PC-9 (cell line): ENCODE results near the gene CADM2.

Experiments
- EZH2 ChIP-seq: fragments of 200-600 bp; sonication (generic); IDR thresholded peaks from 2 replicates; pipeline ENCODE4 v1.8.0; 2017; ENCODE audit warnings: antibody characterized with exemption, low read depth
- TF ChIP-seq, protein P1 (sequence below): fragments of 200-600 bp; sonication (generic); conservative IDR thresholded peaks from 2 replicates; pipeline ENCODE4 v1.6.1; 2017; ENCODE audit warnings: mixed run types, antibody characterized with exemption, mild to moderate bottlenecking, moderate library complexity

DNA sequence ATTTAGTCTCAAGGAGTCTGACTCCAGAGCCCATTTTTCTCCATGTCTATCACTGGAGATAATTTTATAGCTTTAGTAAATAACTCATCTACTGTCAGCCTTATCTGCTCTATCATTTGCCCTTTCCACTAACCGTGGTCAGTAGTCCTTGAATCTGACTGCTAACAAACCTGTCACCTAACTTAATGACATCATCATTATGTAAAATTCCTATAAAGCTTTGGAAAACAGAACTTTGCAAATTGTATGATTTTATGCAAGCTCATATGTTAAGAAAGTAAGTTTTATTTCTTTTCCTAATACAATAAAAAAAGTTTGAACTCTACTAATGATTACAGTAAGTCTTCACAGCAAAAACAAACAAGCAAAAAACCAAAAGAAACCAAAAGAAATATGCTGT lies 293.9 kb downstream of the CADM2 start:
- TF ChIP-seq, protein P1, sequence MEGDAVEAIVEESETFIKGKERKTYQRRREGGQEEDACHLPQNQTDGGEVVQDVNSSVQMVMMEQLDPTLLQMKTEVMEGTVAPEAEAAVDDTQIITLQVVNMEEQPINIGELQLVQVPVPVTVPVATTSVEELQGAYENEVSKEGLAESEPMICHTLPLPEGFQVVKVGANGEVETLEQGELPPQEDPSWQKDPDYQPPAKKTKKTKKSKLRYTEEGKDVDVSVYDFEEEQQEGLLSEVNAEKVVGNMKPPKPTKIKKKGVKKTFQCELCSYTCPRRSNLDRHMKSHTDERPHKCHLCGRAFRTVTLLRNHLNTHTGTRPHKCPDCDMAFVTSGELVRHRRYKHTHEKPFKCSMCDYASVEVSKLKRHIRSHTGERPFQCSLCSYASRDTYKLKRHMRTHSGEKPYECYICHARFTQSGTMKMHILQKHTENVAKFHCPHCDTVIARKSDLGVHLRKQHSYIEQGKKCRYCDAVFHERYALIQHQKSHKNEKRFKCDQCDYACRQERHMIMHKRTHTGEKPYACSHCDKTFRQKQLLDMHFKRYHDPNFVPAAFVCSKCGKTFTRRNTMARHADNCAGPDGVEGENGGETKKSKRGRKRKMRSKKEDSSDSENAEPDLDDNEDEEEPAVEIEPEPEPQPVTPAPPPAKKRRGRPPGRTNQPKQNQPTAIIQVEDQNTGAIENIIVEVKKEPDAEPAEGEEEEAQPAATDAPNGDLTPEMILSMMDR: no peak
- TF ChIP-seq EZH2: no peak
